ENCODE results near the gene XYLT1. TPM values are rescaled to one million over a fixed set of nuclear protein-coding genes. Genes with fewer than 3 reads are reported as not detected.

The XYLT1 gene
- total RNA-seq, 1 experiment from 2014 or later = 1.7 TPM

GRCh38 chr16:17414421-17414820 is 56.3 kb downstream of the XYLT1 start:
- H3K36me3 ChIP-seq (ENCODE audit: low read depth) = no peaks in the 10 kb centered on the region
- H3K9me3 ChIP-seq (ENCODE audit: insufficient read depth, low read depth) = no peaks in the 10 kb centered on the region
- H3K4me1 ChIP-seq (replicated peaks; ENCODE audit: insufficient read depth) = no peaks in the 10 kb centered on the region
- H4K20me1 ChIP-seq (ENCODE audit: insufficient read depth) = no peaks in the 10 kb centered on the region
- ChIA-PET CTCF (no interaction called here), POLR2A (ENCODE audit: unreplicated experiment) (no interaction called here)
- H3K27ac ChIP-seq = no peak overlapping the region
- peaks cover 24% of the 10 kb centered on the region for H3K27me3 ChIP-seq (ENCODE audit: insufficient read depth, low read depth)
- no peak overlapping the region for H2AFZ ChIP-seq
- H3K4me2 ChIP-seq = no peak overlapping the region
- TF ChIP-seq CTCF (conservative IDR thresholded peaks at IDR 0.05) (no peak), EZH2 (IDR thresholded peaks at IDR 0.05; ENCODE audit: low read depth) (no peak)
- no peak overlapping the region for H3K4me3 ChIP-seq
- H3F3A ChIP-seq (ENCODE audit: insufficient read depth, low read depth) = no peaks in the 10 kb centered on the region
- intact Hi-C loops (cut with micrococcal nuclease; ENCODE audit: unreplicated experiment) = no loop called here
- no TSS peak for BruUV-seq (replicated peaks)
- H3K9me2 ChIP-seq (ENCODE audit: insufficient read depth) = no peaks in the 10 kb centered on the region
- no peaks in the 10 kb centered on the region for H3K79me2 ChIP-seq (ENCODE audit: low read depth)
- DNase-seq = no peak

GRCh38 chr16:17413508-17413907 is 57.3 kb downstream of the XYLT1 start:
- peaks cover 24% of the 10 kb centered on the region for H3K27me3 ChIP-seq (ENCODE audit: insufficient read depth, low read depth)
- no peaks in the 10 kb centered on the region for H3K9me3 ChIP-seq (ENCODE audit: insufficient read depth, low read depth)
- no peak overlapping the region for H3K27ac ChIP-seq
- H3K79me2 ChIP-seq (ENCODE audit: low read depth) = no peaks in the 10 kb centered on the region
- no peak overlapping the region for H3K4me2 ChIP-seq
- DNase-seq = no peak
- no peak overlapping the region for H2AFZ ChIP-seq
- ChIA-PET POLR2A (ENCODE audit: unreplicated experiment) (no interaction called here), CTCF (no interaction called here)
- H4K20me1 ChIP-seq (ENCODE audit: insufficient read depth) = no peaks in the 10 kb centered on the region
- intact Hi-C loops (cut with micrococcal nuclease; ENCODE audit: unreplicated experiment) = no loop called here
- no peaks in the 10 kb centered on the region for H3K36me3 ChIP-seq (ENCODE audit: low read depth)
- H3K4me3 ChIP-seq = no peak overlapping the region
- TF ChIP-seq CTCF (conservative IDR thresholded peaks at IDR 0.05) (no peak), EZH2 (IDR thresholded peaks at IDR 0.05; ENCODE audit: low read depth) (no peak)
- no TSS peak for BruUV-seq (replicated peaks)
- no peaks in the 10 kb centered on the region for H3K9me2 ChIP-seq (ENCODE audit: insufficient read depth)
- H3F3A ChIP-seq (ENCODE audit: insufficient read depth, low read depth) = no peaks in the 10 kb centered on the region
- H3K4me1 ChIP-seq (replicated peaks; ENCODE audit: insufficient read depth) = no peaks in the 10 kb centered on the region

- no TSS peak for BruUV-seq (replicated peaks)
- Histone ChIP-seq H3K9me3 (ENCODE audit: insufficient read depth, low read depth) (no peaks in the 10 kb centered on the region), H3K4me2 (no peak overlapping the region), H2AFZ (no peak overlapping the region), H3F3A (ENCODE audit: insufficient read depth, low read depth) (no peaks in the 10 kb centered on the region), H3K36me3 (ENCODE audit: low read depth) (no peaks in the 10 kb centered on the region), H3K27ac (no peak overlapping the region), H3K4me3 (no peak overlapping the region), H3K79me2 (ENCODE audit: low read depth) (no peaks in the 10 kb centered on the region), H4K20me1 (ENCODE audit: insufficient read depth) (no peaks in the 10 kb centered on the region), H3K4me1 (replicated peaks; ENCODE audit: insufficient read depth) (no peaks in the 10 kb centered on the region), H3K27me3 (ENCODE audit: insufficient read depth, low read depth) (peaks cover 23% of the 10 kb centered on the region), H3K9me2 (ENCODE audit: insufficient read depth) (no peaks in the 10 kb centered on the region)
- no peak for DNase-seq
- TF ChIP-seq EZH2 (IDR thresholded peaks at IDR 0.05; ENCODE audit: low read depth) (no peak), CTCF (conservative IDR thresholded peaks at IDR 0.05) (no peak)
- POLR2A ChIA-PET (ENCODE audit: unreplicated experiment) = no interaction called here
- CTCF ChIA-PET = no interaction called here
- intact Hi-C loops (cut with micrococcal nuclease; ENCODE audit: unreplicated experiment) = no loop called here
Observed at GRCh38 chr16:17412791-17413190, 58.0 kb downstream of the XYLT1 start.

Measured in PC-9 (cell line).